GM19328 (cell line): ENCODE results near the gene YLPM1.

ENCODE experiments used
- ATAC-seq: cut with Tn5 transposase; IDR thresholded peaks from one replicate; pipeline ENCODE4 v1.9.1; 2021; ENCODE audit warnings: mild to moderate bottlenecking, moderate library complexity; ENCODE audit not compliant: unreplicated experiment

The YLPM1 gene

DNA sequence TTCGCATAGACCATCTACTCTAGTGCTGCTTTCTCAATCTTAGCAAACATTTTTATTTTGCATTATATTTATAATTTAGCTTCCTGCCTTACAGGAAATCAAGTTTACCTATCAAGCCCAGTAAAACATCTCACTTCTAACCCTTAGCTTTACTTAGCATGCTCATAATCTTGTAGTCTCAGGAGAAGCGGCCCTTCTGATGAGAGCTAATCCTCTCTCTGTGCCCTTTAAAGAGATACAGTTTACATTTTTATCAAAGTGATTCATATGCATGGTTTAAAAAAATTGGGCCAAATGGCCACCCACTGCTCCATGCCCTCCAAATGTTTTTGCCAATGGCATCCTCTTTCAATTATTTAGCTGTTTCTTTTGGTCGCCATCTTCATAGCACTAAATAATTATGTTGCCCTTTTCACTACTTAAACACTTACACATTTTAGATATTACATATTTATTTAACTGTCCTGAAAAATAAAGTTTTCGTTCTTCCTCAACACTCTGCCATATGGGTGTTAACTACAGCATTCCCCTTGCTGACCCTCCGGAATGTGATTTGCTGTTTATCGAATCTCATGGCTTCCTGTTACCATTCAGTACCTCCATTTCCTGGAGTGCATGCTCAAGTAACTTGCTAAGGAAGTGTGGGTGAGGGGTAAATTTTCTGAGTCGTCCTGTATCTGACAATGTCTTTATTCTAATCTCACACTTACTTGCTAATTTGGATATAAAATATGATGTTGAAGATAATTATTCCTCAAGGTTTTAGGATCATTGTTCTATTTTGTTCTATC is 29.3 kb downstream of the YLPM1 start:
- no peak for ATAC-seq

DNA sequence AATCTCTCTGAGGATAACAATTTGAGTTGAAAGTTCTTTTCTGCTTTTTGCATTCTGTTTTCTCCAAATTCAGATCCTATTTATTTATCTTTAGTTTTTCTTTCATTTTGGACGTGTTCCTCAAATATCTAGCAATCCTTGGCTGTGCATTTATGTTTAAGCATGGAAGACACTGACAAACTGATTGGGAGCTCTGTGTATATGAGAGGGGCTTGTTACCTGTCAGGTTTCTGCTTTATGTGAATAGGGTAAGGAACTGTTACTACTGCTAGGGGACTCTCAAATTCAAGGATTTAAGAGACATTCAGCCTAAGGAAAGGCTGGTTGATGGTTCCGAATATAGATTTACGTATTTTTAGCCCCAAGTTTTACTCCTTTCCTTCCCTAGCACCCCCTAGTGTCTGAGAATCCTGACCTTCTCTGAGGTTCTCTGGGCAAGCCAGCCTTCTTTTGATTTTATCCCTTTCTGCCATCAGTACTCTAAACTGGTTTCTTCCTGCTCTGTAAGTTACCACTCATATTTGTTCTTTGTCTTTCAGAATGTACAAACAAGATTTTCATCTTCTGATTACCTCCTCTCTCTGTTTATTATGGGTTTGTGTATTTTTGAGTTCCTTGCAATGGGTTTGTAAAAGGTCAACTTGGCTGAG is 30.5 kb downstream of the YLPM1 start:
- ATAC-seq, result no peak

DNA sequence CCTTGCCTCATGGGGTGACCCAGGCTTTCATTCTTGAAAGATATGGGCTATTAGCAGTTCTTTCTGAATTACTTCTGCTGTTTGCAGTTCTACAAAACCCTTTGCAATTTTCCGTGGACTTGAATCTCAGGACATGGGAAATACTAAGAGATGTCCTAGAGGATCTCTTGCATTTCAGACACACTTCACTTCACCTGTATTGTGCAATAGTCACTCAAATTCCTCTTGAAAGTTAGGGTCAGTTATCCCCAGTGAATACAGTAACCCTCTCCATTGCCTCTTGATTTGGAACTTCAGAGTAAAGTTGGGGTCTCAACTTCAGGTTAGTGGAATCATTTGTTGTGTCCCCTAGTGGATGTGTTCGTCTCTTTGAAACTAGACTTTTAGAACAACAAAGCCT is 31.8 kb downstream of the YLPM1 start:
- no peak for ATAC-seq

DNA sequence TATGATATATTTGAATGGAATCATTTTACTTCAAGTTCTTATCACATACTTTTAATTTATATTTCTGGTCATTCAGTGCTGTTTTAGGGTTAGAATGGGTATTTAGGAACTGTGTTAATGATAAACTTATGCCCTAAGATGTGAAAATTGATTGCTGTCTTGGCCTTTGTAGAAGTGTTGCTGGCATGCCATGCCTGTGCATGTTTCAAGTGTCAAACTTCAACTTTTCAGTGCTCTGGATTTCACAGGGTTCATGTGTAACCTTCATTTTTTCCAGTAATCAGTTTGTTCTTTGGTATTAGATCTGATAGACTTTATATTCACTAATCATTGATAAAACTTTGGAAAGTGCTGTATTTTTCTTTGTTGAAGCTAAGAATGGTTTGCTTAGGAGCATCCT is 36.6 kb downstream of the YLPM1 start:
- no peak for ATAC-seq

DNA sequence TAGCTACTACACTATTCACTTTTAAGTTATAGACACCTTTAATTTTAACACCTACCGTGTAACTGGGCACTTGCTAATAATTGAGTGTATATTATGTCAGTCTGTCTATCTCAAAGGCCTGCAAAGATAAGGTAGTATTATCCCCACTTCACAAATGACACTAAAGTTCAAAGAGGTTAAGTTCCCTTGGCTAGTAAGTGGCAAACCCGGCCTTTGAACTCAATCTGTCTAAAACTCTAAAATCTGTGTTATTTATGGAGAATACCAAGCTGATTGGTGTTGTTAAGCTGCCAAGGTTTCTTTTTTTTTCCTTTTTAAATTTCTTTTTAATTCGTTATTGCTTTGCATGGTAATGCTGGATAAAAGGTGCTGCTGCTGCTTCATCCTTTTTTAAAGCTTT is 37.7 kb downstream of the YLPM1 start:
- no peak for ATAC-seq

DNA sequence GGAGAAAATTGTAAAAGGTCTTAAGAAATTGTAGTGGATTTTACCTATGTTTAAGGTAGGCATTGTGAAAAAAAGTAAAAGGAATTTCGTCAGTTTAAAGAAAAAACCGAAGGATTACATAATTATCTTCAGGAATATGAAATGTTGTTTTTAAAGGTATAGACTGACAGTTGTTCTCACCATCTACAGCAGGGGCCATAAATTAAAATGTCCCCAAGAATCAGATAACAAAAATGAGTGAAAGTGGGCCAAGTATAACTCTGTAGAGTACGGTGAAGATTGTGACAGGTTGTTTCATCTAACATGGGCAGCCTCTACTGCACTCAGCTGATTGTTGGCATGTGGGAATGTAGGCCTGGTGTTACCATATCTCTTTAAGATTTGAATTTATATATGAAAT is 38.3 kb downstream of the YLPM1 start:
- ATAC-seq, result no peak

DNA sequence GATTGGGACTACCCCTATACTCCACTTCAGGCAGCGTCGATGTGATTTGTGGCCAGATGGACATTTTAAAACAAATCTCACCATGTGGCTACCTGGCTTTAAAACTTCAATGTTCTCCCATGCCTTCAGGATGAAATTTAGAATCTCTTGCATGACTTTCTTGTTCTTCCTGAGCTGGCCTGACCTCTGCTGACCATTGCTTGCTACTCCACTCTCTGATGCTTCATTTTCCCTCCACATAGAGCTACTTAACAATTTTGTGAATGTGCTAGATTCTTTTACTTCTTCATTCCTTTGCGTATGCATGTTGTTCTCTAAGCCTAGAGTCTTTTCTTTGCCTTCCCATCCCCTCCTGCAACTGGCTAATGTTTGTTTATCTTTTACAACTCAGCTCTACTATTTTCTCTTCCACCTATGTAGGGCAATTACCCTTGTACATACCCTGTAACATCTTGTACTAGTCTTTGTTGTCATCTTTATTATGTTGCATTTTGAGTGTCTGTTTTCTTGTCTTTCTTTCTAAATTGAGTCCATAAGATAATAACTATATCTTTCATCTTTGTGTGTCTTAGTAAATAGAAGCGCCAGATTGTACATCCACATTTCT is 41.2 kb downstream of the YLPM1 start:
- ATAC-seq, result no peak

DNA sequence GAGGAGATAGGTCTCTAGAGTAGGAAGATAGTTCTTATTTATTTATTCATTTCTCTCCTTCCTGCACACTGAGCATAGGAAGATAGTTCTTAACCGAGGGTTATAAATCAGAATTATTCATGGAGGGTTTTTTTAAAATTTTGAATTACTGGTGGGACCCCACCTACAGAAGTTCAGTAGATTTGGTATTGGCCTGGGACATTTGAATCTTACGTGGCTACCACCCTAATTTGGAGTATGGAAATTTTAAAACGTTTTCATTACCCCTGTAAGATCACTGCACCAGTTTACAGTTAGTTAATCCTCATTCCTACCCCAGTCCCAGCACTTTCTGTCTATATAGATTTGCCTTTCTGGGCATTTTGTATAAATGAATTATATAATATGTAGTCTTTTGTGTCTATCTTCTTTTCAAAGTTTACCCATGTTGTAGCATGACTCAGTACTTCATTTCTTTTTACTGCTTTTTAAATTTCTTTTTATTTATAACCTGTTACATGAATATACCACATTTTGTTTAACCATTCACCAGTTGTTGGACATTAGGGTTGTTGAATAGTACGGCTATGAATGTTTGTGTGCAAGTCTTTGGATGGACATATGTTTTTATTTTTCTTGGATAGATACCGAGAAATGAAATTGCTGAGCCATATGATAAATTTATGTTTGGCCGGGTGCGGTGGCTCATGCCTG is 44.9 kb downstream of the YLPM1 start:
- no peak for ATAC-seq

DNA sequence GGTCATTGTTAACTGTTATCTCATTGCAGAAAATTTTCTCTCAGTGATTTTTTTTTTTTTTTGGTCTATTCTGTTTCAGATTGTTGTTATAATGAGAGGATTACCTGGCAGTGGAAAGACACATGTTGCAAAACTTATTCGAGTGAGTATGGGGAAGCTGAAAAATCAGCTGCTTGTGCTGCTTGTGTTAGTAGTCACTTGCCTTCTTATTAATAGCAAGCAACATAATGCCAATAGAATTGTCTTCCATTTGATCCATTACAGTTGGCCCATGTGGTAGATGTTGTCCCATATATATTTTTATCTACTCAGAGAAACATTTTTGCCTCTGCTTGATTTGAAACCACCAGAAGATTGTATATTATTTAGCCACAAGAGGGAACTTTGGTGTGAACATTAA is 53.0 kb downstream of the YLPM1 start:
- no peak for ATAC-seq

DNA sequence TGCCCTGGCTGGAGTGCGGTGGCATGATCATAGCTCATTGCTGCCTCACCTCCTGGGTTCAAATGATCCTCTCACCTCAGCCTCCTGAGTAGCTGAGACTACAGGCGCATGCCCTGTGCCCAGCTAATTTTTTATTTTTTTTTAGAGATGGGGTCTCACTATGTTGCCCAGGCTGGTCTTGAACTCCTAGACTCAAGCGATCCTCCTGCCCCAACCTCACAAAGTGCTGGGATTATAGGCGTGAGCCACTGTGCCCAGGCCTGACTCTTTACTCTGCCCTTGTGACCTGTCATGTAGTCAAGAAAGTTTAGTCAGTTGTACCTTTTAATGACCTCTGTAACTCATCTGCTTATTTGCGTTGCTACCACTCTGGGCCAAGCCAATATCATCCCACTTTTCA is 57.2 kb downstream of the YLPM1 start:
- ATAC-seq, result no peak

DNA sequence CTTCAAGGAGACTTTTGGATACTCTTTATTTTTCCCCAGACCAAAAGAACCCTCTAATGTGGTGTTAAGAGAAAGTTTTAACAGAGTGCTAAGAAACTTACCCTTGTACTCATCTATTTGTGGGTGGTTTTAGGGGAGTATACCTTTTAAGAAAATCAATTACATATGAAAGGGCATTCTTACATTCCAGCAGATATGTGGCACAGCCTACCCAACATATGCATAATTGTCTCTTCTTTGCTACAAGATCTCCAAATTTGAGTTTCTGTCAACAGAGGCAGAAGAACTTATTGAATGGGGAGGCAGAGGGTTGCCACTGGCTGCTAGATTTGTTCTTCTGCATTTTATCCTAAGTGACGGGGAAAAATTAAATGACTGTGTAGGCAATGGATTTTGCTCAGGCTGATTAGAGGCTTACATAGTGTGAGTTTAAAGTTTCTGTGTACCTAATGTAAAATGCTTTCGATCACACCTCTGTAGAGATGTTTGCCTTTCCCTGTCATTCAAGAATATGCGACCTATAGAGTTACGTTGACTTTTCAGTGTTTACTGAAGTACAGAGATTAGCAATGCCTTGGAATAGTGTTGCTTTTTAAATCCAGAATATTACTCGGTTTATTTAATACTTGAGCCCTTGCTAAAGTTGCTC is 58.3 kb downstream of the YLPM1 start:
- no peak for ATAC-seq

DNA sequence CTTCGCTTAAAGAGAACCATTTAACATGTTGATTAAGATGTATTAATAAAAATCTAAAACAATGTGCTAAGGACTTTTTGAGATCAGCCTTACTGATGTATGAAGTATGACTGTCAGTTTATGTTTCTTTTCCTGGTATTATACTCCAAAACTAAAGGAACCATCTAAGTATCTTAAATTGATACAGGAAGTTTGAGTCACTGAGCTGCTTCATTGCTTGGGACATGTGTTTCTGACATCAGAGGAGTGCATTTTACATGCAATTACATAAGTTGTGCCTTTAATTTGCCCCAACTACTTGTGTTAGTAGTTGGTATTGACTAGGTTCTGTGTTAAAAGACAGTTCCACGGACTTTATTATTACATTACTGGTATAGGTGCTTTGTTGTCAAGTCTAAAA is 61.9 kb downstream of the YLPM1 start:
- no peak for ATAC-seq

DNA sequence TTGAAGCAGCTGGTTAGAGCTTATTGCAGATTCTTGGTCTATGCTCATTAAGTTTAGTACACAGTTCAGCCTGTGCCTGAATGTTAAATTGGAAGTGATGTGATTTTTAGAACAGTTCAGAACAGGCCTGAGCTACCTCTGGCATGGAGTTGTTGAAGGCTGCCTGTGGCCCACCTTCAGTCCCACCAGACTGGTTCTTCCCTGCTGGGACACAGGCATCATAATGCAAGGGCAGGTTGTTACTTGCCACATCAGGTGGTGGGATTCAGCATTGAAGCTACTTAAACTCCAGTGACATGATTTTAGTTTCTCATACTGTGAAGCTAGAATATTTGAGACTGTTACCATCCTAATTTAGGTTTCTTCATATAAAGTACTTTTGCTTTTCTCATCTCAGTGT is 63.5 kb downstream of the YLPM1 start:
- ATAC-seq, result no peak

DNA sequence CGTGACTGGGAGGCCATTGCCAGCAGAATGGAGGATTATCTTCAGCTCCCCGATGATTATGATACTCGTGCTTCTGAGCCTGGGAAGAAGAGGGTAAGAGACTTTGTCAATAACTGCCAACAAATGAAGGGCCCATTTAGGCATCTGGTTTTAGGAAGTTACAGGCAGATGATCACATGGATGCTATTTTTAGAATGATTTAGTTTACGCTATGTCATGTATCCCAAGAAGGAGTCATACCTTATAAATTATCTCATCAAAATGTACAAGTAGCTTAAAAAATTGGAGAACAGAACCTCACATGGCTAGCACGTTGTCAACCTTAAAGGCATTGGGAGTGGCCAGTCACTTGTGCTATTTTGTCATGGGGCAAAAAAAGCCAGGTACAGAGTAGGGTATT is 66.1 kb downstream of the YLPM1 start:
- ATAC-seq, result no peak

DNA sequence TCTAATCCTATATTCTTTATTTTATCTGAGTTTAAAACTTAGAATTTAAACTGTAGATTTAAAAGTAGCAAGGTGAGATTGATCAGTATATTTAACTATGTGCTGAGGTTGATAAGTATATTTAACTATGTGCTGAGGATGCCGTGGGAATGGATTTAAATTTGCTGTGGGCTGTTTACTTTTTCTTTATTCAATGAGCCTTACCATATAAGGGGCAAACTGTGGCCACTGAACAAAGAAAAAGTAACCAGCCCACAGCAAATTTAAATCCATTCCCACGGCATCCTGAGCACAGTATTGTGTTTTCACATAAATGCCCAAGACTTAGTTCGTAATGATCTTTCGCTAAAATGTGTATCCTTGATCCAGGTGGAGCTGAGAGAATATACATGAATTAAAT is 69.7 kb downstream of the YLPM1 start:
- ATAC-seq, result no peak

DNA sequence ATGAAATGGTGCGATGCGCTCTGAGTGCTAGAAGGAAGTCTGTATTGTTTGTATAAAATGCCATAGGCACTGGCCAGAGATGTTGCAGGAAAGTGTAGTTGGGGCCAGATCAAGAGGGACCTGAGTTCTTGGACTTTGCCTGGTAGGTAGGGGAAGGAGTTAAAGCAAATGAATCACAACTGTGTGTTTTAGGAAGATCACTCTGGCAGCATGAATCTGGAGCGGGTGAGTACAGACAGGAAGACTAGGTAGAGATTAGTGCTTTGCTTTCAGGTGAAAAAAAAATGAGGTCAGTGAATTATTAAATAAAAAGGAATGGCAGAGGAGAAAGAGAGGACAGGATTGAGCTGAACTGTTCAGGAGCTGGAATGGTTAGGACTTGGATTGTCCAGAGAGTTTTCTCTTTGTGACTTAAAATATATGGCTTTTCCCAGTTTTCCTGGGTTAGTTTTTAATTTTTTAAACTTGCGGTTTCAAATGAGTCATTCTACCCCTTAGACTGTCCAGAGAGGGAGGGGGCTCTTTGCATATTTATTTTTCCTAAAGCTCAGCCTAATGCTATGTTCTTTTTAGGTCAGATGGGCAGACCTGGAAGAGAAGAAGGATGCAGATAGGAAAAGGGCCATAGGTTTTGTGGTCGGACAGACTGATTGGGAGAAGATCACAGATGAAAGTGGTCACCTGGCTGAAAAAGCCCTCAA is 71.7 kb downstream of the YLPM1 start:
- no peak for ATAC-seq

DNA sequence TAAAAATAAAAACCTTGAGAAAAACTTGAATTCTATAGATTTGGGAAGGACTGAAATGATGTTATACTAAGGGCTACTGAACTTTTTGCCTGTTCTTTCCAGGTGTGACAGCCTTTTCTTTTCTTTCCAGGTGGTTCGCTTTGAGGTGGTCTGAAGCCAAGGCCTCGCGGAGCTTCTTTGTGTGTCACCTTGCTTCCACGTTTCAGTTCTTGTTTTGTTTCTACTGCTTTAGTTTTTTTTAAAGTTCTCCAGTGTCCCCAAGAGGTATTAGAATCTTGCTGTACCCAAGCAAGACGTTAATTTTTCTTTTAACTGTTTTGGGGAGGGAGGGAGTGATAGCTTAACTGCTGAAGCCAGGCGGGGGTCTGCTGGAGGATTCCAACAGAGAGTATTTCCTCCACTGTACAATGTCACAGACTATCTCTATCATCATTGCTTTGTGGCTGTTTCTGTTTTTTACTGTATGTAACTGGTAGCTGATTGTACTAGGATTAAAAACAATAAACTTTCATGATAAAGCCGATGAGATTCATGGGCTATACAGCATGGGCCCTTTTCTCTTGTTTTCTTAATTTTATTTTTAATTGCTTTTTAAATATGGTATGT is 72.6 kb downstream of the YLPM1 start:
- ATAC-seq, result no peak

DNA sequence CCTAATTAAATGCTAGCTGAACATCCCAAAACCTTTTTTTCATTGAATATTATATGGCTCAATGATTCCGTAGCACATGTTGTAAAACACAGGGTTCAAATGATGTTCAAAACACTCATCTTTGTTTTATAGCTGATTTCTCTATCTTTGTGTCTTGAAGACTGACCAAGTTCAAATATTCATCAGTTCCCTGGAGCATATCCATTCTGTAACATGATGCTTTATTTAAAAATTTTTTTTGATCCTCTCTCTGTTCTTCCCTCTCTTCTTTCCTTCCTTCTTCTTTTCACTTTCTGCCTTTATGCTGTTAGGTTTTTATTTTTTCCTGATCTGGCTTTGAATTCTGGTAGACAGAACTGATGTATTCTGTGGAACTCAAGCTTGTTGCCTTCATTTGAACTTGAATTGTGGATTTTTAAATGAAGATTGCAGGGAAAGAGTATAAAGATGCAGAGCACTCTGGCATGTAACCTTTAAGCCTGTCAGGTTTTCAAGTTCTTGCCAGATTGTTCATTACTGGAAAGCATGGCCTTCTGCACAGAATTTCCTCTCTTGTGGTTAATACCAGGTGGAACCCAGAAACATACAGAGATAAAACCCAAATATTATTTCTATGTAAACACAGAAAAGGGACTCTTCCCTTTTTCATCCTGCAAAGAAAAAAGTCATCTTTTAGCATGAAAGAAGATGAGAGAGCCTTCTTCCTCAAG is 73.3 kb downstream of the YLPM1 start:
- ATAC-seq, result no peak

DNA sequence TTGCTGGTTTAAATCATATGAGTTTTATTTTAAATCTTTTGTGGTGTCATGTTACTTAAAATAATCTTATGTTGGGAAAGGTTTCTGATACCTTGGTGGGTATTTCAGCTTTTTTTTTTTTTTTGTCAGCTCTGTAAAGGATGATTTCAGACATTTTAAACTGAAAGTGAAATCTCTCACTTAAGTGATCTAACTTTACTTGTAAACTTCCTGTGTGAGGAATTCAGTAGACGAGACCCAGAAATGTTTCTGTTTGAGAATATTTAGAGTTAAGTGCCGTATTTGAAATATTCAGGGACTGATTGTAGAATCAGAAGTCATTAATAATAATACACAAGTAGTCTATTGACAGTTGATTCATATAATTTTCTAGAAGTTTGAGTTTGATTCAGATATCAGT is 75.0 kb downstream of the YLPM1 start:
- no peak for ATAC-seq

DNA sequence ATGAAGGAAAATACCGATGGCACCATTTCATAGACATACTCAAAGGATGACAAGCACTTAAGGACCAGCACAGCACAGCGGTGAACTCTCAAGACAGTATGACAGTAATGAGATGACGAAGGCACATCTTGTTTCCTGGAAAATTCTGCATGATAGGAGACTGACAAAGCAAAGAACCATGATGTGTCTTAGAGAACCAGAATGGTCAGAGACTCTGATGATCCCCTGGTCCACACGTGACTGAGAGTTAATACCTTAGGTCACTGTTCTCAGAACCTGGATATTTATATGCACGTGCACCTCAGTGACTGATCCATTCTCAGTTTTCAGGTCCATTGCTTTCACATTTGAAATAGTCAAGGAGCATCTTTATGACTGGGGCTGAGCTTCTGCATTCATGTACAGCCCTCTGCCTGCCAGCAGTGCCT is 77.5 kb downstream of the YLPM1 start:
- peak; percentile 31 for ATAC-seq
